Epithelial cell of esophagus (primary cell): ENCODE measurements around the gene SRSF7.

Experiments used
- DNase-seq: peaks from one replicate; pipeline ENCODE4 v3.0.0; 2010; ENCODE audit warnings: low read depth
- H3K4me3 ChIP-seq: 2 replicates; pipeline ENCODE4 v1.5.1; 2011; ENCODE audit warnings: mild to moderate bottlenecking, low read length, control low read depth
- CTCF ChIP-seq: IDR thresholded peaks from 2 replicates; pipeline ENCODE4 v1.5.1; 2011; ENCODE audit warnings: low read depth, mild to moderate bottlenecking, low read length, control low read depth, inconsistent platforms; ENCODE audit not compliant: insufficient read depth; ENCODE audit errors: missing control alignments

The SRSF7 gene

GRCh38 chr2:38754506-38754905 lies 3.3 kb upstream of the SRSF7 start:
- no peak overlapping the region for H3K4me3 ChIP-seq
- DNase-seq, result no peak
- no peak for TF ChIP-seq CTCF

- no peak for TF ChIP-seq CTCF
- H3K4me3 ChIP-seq, result no peak overlapping the region
Observed at GRCh38 chr2:38754049-38754448, 2.9 kb upstream of the SRSF7 start.

GRCh38 chr2:38751596-38752410 lies 642 bp upstream of the SRSF7 start:
- peak overlapping the region; percentile 98 for H3K4me3 ChIP-seq
- no peak for DNase-seq
- no peak for TF ChIP-seq CTCF

More at GRCh38 chr2:38754049-38754448, 2.9 kb upstream of the SRSF7 start:
- no peak for DNase-seq

GRCh38 chr2:38750011-38750890 lies 910 bp downstream of the SRSF7 start:
- DNase-seq, result peak; percentile 66

GRCh38 chr2:38748943-38749804 lies 2.0 kb downstream of the SRSF7 start:
- no peak for TF ChIP-seq CTCF
- peak overlapping the region; percentile 98 for H3K4me3 ChIP-seq
- DNase-seq, result peak; percentile 39

More at GRCh38 chr2:38750011-38750890, 910 bp downstream of the SRSF7 start:
- no peak for TF ChIP-seq CTCF
- peak overlapping the region; percentile 98 for H3K4me3 ChIP-seq

GRCh38 chr2:38748391-38748790 lies 2.8 kb downstream of the SRSF7 start:
- TF ChIP-seq CTCF, result no peak
- no peak for DNase-seq
- no peak overlapping the region for H3K4me3 ChIP-seq
